Gastroesophageal sphincter (tissue), 4 donors: ENCODE results near the gene ABL1. TPM values are rescaled to one million over a fixed set of nuclear protein-coding genes. Genes with fewer than 3 reads are reported as not detected.

ENCODE experiments used
- ATAC-seq: fragments of 150-250 bp; one replicate; pipeline ENCODE4 v1.9.1; 2016; ENCODE audit warnings: mild to moderate bottlenecking, moderate library complexity
- H3K27ac ChIP-seq, 4 donors: fragments of 200-600 bp; sonication (generic) in 3 of 4; 1 replicate in 3 of 4; 2 replicates in 1 of 4; pipeline ENCODE4 v1.5.1; 2016 to 2019
- H3K27me3 ChIP-seq: fragments of 200-600 bp; sonication (generic); one replicate; pipeline ENCODE4 v1.5.1; 2019
- H3K36me3 ChIP-seq, 2 donors: fragments of 200-600 bp; sonication (generic); one replicate each; pipeline ENCODE4 v1.5.1; 2019; ENCODE audit warnings: control low read depth in 1 of 2
- H3K4me1 ChIP-seq, 3 donors: fragments of 200-600 bp; sonication (generic); 1 replicate in 2 of 3; 2 replicates in 1 of 3; pipeline ENCODE4 v1.5.1; 2016 to 2019; ENCODE audit warnings: control low read depth in 2 of 3
- H3K4me3 ChIP-seq, 2 donors: fragments of 200-600 bp; sonication (generic); one replicate each; pipeline ENCODE4 v1.5.1; 2019; ENCODE audit warnings: mild to moderate bottlenecking in 1 of 2, moderate library complexity in 1 of 2
- H3K9me3 ChIP-seq, 3 donors: fragments of 200-600 bp; sonication (generic); one replicate each; pipeline ENCODE4 v1.5.1; 2017 to 2019; ENCODE audit warnings: control low read depth in 2 of 3
- CTCF ChIP-seq, 4 experiments: fragments of 200-600 bp in 2 of 4; fragments of 450-650 bp in 2 of 4; sonication (generic) in 1 of 4; IDR thresholded peaks; one replicate each; pipeline ENCODE4 v1.5.1; 2017 to 2019; ENCODE audit warnings: antibody characterized with exemption in 4 of 4, mild to moderate bottlenecking in 2 of 4, moderate library complexity in 2 of 4
- EP300 ChIP-seq: sonication (generic); formaldehyde crosslinking; IDR thresholded peaks from one replicate; pipeline ENCODE4 v1.6.1; 2017; ENCODE audit warnings: antibody characterized with exemption, mild to moderate bottlenecking
- POLR2A ChIP-seq, 2 donors: fragments of 450-650 bp; IDR thresholded peaks; one replicate each; pipeline ENCODE4 v1.6.1; 2017; ENCODE audit warnings: antibody characterized with exemption in 2 of 2, mild to moderate bottlenecking in 2 of 2, moderate library complexity in 1 of 2
- POLR2AphosphoS5 ChIP-seq: sonication (generic); formaldehyde crosslinking; IDR thresholded peaks from one replicate; pipeline ENCODE4 v1.6.1; 2017; ENCODE audit warnings: antibody characterized with exemption
- WGBS, 2 donors: methylation state at CpG; one replicate each; pipeline ENCODE4 v1.1.5; 2018; ENCODE audit warnings: low coverage in 1 of 2; 5-methylcytosine and 5-hydroxymethylcytosine counted together
- total RNA-seq, 4 donors: library from RNA; depleted of rRNA; stranded (reverse); fragments of >200 nt; gene quantifications; one replicate each; pipeline ENCODE4 v1.1.0, GENCODE V29; 2016

The ABL1 gene
- total RNA-seq, 4 donors from 2014 or later, result 81.4 to 147 (median 125) TPM

GRCh38 chr9:130858739-130859705 is 24.0 kb downstream of the ABL1 start:
- no peaks in the 10 kb centered on the region for H3K9me3 ChIP-seq
- WGBS, 2 donors, result 51 to 53% methylated on average over 9 to 18 of the region's 20 CpGs
- ATAC-seq, result peak; percentile 18
- H3K4me3 ChIP-seq, result no peak overlapping the region
- no peaks in the 10 kb centered on the region for H3K27me3 ChIP-seq
- peaks cover 21 to 86% (median 41%) of the 10 kb centered on the region in 3 donors for H3K4me1 ChIP-seq
- H3K27ac ChIP-seq, result peak overlapping the region; percentile 61 to 83 (median 77)
- H3K36me3 ChIP-seq, result peaks cover 0 to 71% of the 10 kb centered on the region in 2 donors
- TF ChIP-seq POLR2AphosphoS5 (peak; percentile 31), EP300 (no peak), POLR2A (IDR thresholded peaks at IDR 0.05) (no peak)

- Histone ChIP-seq H3K27ac (peak overlapping the region; percentile 83 to 88 (median 84)), H3K4me1 (peaks cover 21 to 91% (median 42%) of the 10 kb centered on the region in 3 donors), H3K4me3 (no peak overlapping the region), H3K27me3 (no peaks in the 10 kb centered on the region), H3K36me3 (peaks cover 0 to 71% of the 10 kb centered on the region in 2 donors), H3K9me3 (no peaks in the 10 kb centered on the region)
- ATAC-seq, result peak; percentile 94
- no peak for TF ChIP-seq POLR2A (IDR thresholded peaks at IDR 0.05)
- TF ChIP-seq POLR2AphosphoS5, result peak; percentile 90
- peak in 3 of 4 experiments; percentile 64 to 71 (median 68) for TF ChIP-seq CTCF (IDR thresholded peaks at IDR 0.05)
- TF ChIP-seq EP300, result no peak
- 46 to 51% methylated on average over 6 to 8 of the region's 28 CpGs for WGBS, 2 donors
Observed at GRCh38 chr9:130860458-130861316, 25.6 kb downstream of the ABL1 start.

- Histone ChIP-seq H3K4me3 (no peak overlapping the region), H3K27me3 (no peaks in the 10 kb centered on the region), H3K27ac (peak overlapping the region; percentile 83 to 88 (median 84)), H3K9me3 (no peaks in the 10 kb centered on the region), H3K4me1 (peaks cover 21 to 93% (median 42%) of the 10 kb centered on the region in 3 donors), H3K36me3 (peaks cover 0 to 66% of the 10 kb centered on the region in 2 donors)
- ATAC-seq, result no peak
- TF ChIP-seq POLR2AphosphoS5 (no peak), CTCF (IDR thresholded peaks at IDR 0.05) (no peak), EP300 (no peak), POLR2A (IDR thresholded peaks at IDR 0.05) (no peak)
- WGBS, 2 donors, result 36 to 46% methylated on average over 7 to 8 of the region's 8 CpGs
Observed at GRCh38 chr9:130861372-130862180, 26.5 kb downstream of the ABL1 start.

- H3K27ac ChIP-seq, result peak overlapping the region; percentile 83 to 88 (median 84)
- H3K4me1 ChIP-seq, result peaks cover 21 to 93% (median 42%) of the 10 kb centered on the region in 3 donors
- TF ChIP-seq EP300 (no peak), POLR2A (IDR thresholded peaks at IDR 0.05) (no peak), POLR2AphosphoS5 (no peak), CTCF (IDR thresholded peaks at IDR 0.05) (no peak)
- H3K36me3 ChIP-seq, result peaks cover 0 to 60% of the 10 kb centered on the region in 2 donors
- ATAC-seq, result no peak
- no peaks in the 10 kb centered on the region for H3K27me3 ChIP-seq
- 60 to 63% methylated on average over 8 of the region's 8 CpGs for WGBS, 2 donors
- H3K4me3 ChIP-seq, result no peak overlapping the region
- H3K9me3 ChIP-seq, result no peaks in the 10 kb centered on the region
Observed at GRCh38 chr9:130862217-130862616, 27.2 kb downstream of the ABL1 start.
